Measurements from ENCODE around the gene EFNA5.
"Not testable (repeated sequence)": the region's sequence is repeated elsewhere in the genome, so short reads cannot be mapped to it uniquely, and the experiment has no call there.

EFNA5 gene

DNA sequence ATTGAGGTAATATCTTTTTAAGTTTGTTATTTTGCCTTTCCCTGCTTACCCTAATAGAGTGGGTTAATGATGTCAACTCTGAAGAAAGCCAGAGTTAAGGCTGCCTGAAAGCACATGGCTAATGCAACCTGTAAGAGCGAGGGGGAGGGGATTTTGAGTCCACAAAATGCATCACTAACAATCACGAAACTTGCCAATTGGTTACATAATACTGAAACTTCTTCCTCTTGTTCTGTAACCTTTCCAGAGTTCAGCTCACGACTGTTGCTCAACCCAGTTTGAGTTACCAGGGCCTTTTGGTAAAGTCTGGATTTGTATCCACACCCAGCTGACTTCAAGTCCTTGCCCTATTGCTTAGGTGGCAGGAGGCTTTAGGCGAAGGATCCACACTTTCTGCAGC lies 308.8 kb downstream of the EFNA5 start:
- Histone ChIP-seq H3K9ac (ENCODE audit: low read depth, low read length) (no peak overlapping the region), H3K36me3 (ENCODE audit: insufficient read depth, low read length) (no peaks in the 10 kb centered on the region), H3K4me1 (ENCODE audit: insufficient read depth, low read length) (peaks cover 10% of the 10 kb centered on the region), H3K9me3 (ENCODE audit: control insufficient read depth, insufficient read depth, low read length) (no peaks in the 10 kb centered on the region)

GRCh38 chr5:107359916-107360234 lies 310.9 kb downstream of the EFNA5 start:
- H3K36me3 ChIP-seq (ENCODE audit: insufficient read depth, low read length): no peaks in the 10 kb centered on the region
- no peaks in the 10 kb centered on the region for H3K9me3 ChIP-seq (ENCODE audit: control insufficient read depth, insufficient read depth, low read length)
- H3K9ac ChIP-seq (ENCODE audit: low read depth, low read length): no peak overlapping the region

GRCh38 chr5:107359033-107359915 lies 311.5 kb downstream of the EFNA5 start:
- Histone ChIP-seq H3K9ac (ENCODE audit: low read depth, low read length) (no peak overlapping the region), H3K36me3 (ENCODE audit: insufficient read depth, low read length) (no peaks in the 10 kb centered on the region), H3K4me1 (ENCODE audit: insufficient read depth, low read length) (no peaks in the 10 kb centered on the region), H3K9me3 (ENCODE audit: control insufficient read depth, insufficient read depth, low read length) (no peaks in the 10 kb centered on the region)

More at GRCh38 chr5:107359916-107360234, 310.9 kb downstream of the EFNA5 start:
- H3K4me1 ChIP-seq (ENCODE audit: insufficient read depth, low read length): no peaks in the 10 kb centered on the region

DNA sequence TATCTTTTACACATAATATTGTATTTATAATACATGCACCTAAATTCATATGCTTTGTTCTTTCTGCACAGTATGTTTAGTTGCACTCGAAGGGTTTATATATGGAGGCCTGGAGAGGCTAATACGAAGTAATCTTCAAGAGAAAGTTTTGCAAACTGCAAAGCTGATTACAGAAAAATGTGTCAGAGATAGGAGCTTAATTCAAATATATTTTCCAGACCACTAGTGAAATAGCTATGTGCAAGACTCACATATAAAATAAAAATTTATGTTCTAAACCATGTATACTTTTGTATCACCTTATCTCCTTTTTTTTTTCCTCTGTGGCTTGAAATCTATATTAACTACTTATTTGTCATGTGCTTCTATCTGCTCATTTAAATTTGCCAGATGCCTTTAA lies 313.8 kb downstream of the EFNA5 start:
- Histone ChIP-seq H3K4me1 (ENCODE audit: insufficient read depth, low read length) (no peaks in the 10 kb centered on the region), H3K9ac (ENCODE audit: low read depth, low read length) (no peak overlapping the region), H3K36me3 (ENCODE audit: insufficient read depth, low read length) (no peaks in the 10 kb centered on the region), H3K9me3 (ENCODE audit: control insufficient read depth, insufficient read depth, low read length) (no peaks in the 10 kb centered on the region)

GRCh38 chr5:107352576-107352975 lies 318.2 kb downstream of the EFNA5 start:
- Histone ChIP-seq H3K4me1 (ENCODE audit: insufficient read depth, low read length) (no peaks in the 10 kb centered on the region), H3K9me3 (ENCODE audit: control insufficient read depth, insufficient read depth, low read length) (no peaks in the 10 kb centered on the region), H3K36me3 (ENCODE audit: insufficient read depth, low read length) (no peaks in the 10 kb centered on the region), H3K9ac (ENCODE audit: low read depth, low read length) (no peak overlapping the region)

GRCh38 chr5:107346580-107346979 lies 324.2 kb downstream of the EFNA5 start:
- H3K4me1 ChIP-seq (ENCODE audit: insufficient read depth, low read length); H3K36me3 ChIP-seq (ENCODE audit: insufficient read depth, low read length): not testable (repeated sequence)

DNA sequence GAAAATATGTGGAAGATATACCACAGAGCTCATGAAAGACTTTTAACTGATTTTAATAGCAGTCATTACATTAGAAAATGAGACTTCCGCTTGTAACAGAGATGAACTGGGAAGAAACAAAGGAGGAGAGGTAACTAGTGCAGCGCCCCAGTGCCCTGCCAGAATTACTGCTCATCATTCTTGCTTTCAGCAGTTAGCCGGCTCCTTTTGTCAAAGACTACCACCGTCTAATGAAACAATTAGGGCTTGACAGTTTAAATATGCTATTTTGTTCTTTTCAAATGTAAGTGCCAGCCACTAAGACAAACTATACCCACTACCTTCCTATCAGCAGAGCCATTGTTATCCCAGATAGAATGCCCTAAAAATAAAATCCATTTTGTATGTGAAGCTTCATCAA lies 328.4 kb downstream of the EFNA5 start:
- Histone ChIP-seq H3K9me3 (ENCODE audit: control insufficient read depth, insufficient read depth, low read length) (peaks cover 8% of the 10 kb centered on the region), H3K9ac (ENCODE audit: low read depth, low read length) (no peak overlapping the region), H3K36me3 (ENCODE audit: insufficient read depth, low read length) (no peaks in the 10 kb centered on the region), H3K4me1 (ENCODE audit: insufficient read depth, low read length) (peaks cover 7% of the 10 kb centered on the region; the same call in 1 of the 2 replicates)

More at GRCh38 chr5:107346580-107346979, 324.2 kb downstream of the EFNA5 start:
- not testable (repeated sequence) for H3K9me3 ChIP-seq (ENCODE audit: control insufficient read depth, insufficient read depth, low read length); H3K9ac ChIP-seq (ENCODE audit: low read depth, low read length)

GRCh38 chr5:107341376-107342084 lies 329.2 kb downstream of the EFNA5 start:
- Histone ChIP-seq H3K4me1 (ENCODE audit: insufficient read depth, low read length) (peaks cover 7% of the 10 kb centered on the region; the same call in 1 of the 2 replicates), H3K9ac (ENCODE audit: low read depth, low read length) (no peak overlapping the region), H3K9me3 (ENCODE audit: control insufficient read depth, insufficient read depth, low read length) (peaks cover 8% of the 10 kb centered on the region), H3K36me3 (ENCODE audit: insufficient read depth, low read length) (no peaks in the 10 kb centered on the region)

DNA sequence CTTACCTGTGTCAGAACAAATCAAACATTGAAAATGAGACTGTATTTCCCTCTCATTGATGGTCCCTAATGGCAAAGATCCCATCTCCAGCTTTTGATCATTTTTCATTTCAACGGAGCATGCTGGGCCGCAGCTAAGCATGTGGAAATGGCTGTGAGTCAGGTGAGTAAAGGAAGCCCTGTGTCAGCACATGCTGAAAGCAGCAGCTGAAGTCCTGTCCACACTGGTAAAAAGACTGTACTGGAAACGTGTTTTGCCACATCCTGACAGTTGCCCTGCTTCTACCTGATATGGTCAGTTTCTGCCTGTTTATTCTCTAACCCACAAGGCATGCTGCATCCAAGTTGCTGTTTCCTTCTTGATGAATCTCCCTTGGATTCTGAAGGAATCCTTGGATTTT lies 330.1 kb downstream of the EFNA5 start:
- Histone ChIP-seq H3K36me3 (ENCODE audit: insufficient read depth, low read length) (no peaks in the 10 kb centered on the region), H3K9ac (ENCODE audit: low read depth, low read length) (no peak overlapping the region), H3K9me3 (ENCODE audit: control insufficient read depth, insufficient read depth, low read length) (peaks cover 3% of the 10 kb centered on the region; the same call in 1 of the 2 replicates), H3K4me1 (ENCODE audit: insufficient read depth, low read length) (peaks cover 7% of the 10 kb centered on the region; the same call in 1 of the 2 replicates)

GRCh38 chr5:107338335-107338734 lies 332.4 kb downstream of the EFNA5 start:
- H3K36me3 ChIP-seq (ENCODE audit: insufficient read depth, low read length): no peaks in the 10 kb centered on the region
- H3K9ac ChIP-seq (ENCODE audit: low read depth, low read length): no peak overlapping the region
- no peaks in the 10 kb centered on the region for H3K9me3 ChIP-seq (ENCODE audit: control insufficient read depth, insufficient read depth, low read length)
- H3K4me1 ChIP-seq (ENCODE audit: insufficient read depth, low read length): peaks cover 7% of the 10 kb centered on the region; the same call in 1 of the 2 replicates

DNA sequence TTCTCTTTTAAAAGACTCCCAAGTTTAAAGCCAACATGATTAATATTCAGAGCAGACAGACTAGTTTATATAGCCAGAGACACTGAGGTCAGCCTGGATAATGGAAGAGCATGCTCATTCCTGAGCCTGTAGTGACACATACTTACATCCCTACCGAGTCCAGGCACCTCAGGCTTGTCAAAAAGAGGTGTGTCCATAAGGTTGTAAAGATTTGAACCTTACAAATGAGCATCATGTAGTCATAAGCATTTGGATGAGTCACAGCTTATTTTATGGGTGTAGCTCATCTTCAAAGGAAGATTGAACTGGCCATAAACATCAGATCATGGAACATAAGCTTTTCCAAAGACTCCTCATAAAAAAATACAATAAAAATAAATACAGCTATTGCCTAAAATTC lies 333.5 kb downstream of the EFNA5 start:
- H3K36me3 ChIP-seq (ENCODE audit: insufficient read depth, low read length): no peaks in the 10 kb centered on the region

DNA sequence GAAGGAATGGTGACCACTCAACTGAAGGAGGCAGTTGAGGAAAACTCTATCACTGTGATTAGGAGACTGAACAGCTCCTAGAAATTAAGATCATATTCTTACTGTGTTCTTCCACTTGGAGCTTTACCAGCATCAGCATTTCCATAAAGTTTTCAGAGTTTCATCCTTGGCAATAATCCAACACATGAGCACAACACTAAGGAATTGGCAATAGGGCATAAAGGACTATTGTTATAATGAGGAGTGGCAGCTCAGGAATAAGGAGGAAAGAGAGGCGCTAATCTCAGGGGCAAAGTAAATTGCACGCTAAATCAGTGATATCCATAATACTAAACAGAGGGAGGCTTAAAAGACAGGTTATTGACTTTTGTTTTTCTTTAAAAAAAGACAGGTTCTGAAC lies 338.9 kb downstream of the EFNA5 start:
- Histone ChIP-seq H3K4me1 (ENCODE audit: insufficient read depth, low read length) (no peaks in the 10 kb centered on the region), H3K9ac (ENCODE audit: low read depth, low read length) (no peak overlapping the region), H3K9me3 (ENCODE audit: control insufficient read depth, insufficient read depth, low read length) (no peaks in the 10 kb centered on the region), H3K36me3 (ENCODE audit: insufficient read depth, low read length) (no peaks in the 10 kb centered on the region)

More for the DNA sequence above, 333.5 kb downstream of the EFNA5 start:
- Histone ChIP-seq H3K9me3 (ENCODE audit: control insufficient read depth, insufficient read depth, low read length) (no peaks in the 10 kb centered on the region), H3K4me1 (ENCODE audit: insufficient read depth, low read length) (peaks cover 1% of the 10 kb centered on the region; the same call in 1 of the 2 replicates), H3K9ac (ENCODE audit: low read depth, low read length) (no peak overlapping the region)

DNA sequence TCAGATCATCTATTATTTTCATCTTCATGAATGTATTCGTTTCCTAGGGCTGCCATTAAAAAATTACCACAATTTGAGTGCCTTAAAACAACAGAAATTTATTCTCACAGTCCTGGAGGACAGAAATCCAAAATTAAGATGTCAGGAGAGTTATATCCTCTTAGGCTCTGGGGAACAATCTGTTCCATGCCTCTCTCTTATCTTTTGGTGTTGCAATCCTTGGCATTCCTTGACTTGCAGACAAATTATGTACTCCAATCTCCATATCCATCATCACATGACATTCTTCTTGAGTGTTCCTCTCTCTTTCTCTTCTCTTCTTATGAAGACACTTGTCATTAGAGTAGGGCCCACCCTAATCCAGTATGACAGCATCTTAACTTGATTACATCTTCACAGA lies 339.4 kb downstream of the EFNA5 start:
- H3K9me3 ChIP-seq (ENCODE audit: control insufficient read depth, insufficient read depth, low read length): no peaks in the 10 kb centered on the region
- no peaks in the 10 kb centered on the region for H3K4me1 ChIP-seq (ENCODE audit: insufficient read depth, low read length)
- H3K9ac ChIP-seq (ENCODE audit: low read depth, low read length): no peak overlapping the region
- no peaks in the 10 kb centered on the region for H3K36me3 ChIP-seq (ENCODE audit: insufficient read depth, low read length)

DNA sequence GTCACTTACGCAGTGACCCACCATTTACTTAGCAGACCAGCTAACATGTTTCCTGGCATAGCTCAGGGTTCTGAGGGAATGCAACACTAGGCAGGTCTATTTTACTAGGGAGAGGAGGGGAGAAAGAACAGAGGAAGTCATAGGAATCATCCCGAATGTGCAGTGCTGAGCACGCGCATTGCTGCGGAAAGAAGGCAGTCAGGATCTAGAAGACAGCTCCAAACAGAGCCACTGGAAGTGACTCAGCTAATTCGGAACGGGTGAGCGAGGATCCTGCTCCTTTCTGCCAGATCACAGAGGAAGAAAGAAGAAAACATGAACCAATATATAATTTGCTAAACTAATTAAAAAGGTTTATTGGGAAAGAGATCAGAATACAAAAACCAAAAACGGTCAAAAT lies 339.8 kb downstream of the EFNA5 start:
- Histone ChIP-seq H3K4me1 (ENCODE audit: insufficient read depth, low read length) (no peaks in the 10 kb centered on the region), H3K36me3 (ENCODE audit: insufficient read depth, low read length) (no peaks in the 10 kb centered on the region), H3K9ac (ENCODE audit: low read depth, low read length) (no peak overlapping the region), H3K9me3 (ENCODE audit: control insufficient read depth, insufficient read depth, low read length) (no peaks in the 10 kb centered on the region)

DNA sequence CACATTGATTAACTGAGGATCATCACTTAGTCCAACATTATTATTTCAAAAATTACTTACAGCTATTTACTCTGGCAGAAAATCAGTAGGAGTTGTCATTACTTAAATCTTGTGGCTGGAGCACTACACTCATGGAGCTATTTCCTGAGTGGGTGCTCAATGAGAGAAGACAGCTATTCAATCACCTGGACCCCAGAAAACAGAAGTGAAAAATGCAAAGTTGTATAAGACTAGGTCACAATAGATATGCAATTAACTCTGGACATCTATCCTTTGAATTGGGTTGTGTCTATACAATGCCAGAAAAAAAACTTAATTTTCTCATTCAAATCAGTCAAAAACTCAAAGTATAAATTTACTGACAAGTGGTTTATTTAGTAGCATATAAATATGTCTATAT lies 340.9 kb downstream of the EFNA5 start:
- H3K36me3 ChIP-seq (ENCODE audit: insufficient read depth, low read length): no peaks in the 10 kb centered on the region
- H3K9ac ChIP-seq (ENCODE audit: low read depth, low read length): no peak overlapping the region
- H3K9me3 ChIP-seq (ENCODE audit: control insufficient read depth, insufficient read depth, low read length): no peaks in the 10 kb centered on the region
- no peaks in the 10 kb centered on the region for H3K4me1 ChIP-seq (ENCODE audit: insufficient read depth, low read length)
